HFF-Myc (cell line): ENCODE results near the gene GDE1.

Experiments used
- DNase-seq: peaks from one replicate; pipeline ENCODE4 v3.0.0-alpha.2; 2011; ENCODE audit warnings: low read depth; ENCODE audit errors: extremely low read depth
- H3K4me3 ChIP-seq: replicated peaks from 2 replicates; pipeline ENCODE4 v1.5.1; 2011; ENCODE audit warnings: low read depth, mild to moderate bottlenecking, control low read depth, low read length
- CTCF ChIP-seq: IDR thresholded peaks from 2 replicates; pipeline ENCODE4 v1.5.1; 2012; ENCODE audit warnings: mild to moderate bottlenecking, low read depth, low read length, control low read depth; ENCODE audit errors: missing control alignments

GDE1 gene

GRCh38 chr16:19521471-19522396 lies at the start of gene GDE1:
Gene GDE1 (minus strand): TSS chr16:19522098. CDS start chr16:19521964, 134 bp downstream.
- peak; percentile 28 for TF ChIP-seq CTCF
- H3K4me3 ChIP-seq = peak within 1 kb of the TSS; percentile 77

GRCh38 chr16:19567560-19567959 lies 45.7 kb upstream of the GDE1 start:
- no peak for DNase-seq
- H3K4me3 ChIP-seq = no peak overlapping the region
- TF ChIP-seq CTCF = no peak

More at GRCh38 chr16:19521471-19522396, at the start of gene GDE1:
- DNase-seq = peak; percentile 62

- H3K4me3 ChIP-seq = no peak overlapping the region
- no peak for TF ChIP-seq CTCF
- no peak for DNase-seq
Measured at GRCh38 chr16:19566362-19566761, 44.5 kb upstream of the GDE1 start.

- no peak overlapping the region for H3K4me3 ChIP-seq
- DNase-seq = no peak
- no peak for TF ChIP-seq CTCF
Measured at GRCh38 chr16:19563377-19563776, 41.5 kb upstream of the GDE1 start.

- H3K4me3 ChIP-seq = no peak overlapping the region
- TF ChIP-seq CTCF = no peak
- no peak for DNase-seq
Measured at GRCh38 chr16:19560078-19560477, 38.2 kb upstream of the GDE1 start.

GRCh38 chr16:19559242-19559910 lies 37.5 kb upstream of the GDE1 start:
- peak; percentile 57 for TF ChIP-seq CTCF
- DNase-seq = peak; percentile 52
- no peak overlapping the region for H3K4me3 ChIP-seq
